Nephron progenitor cell (in vitro differentiated cells): ENCODE results near the gene IFNL3.

ENCODE experiments used
- DNase-seq: peaks from one replicate; pipeline ENCODE4 v3.0.0; 2021
- H3K27ac Mint-ChIP-seq: 2 replicates; pipeline ENCODE4 v1.8.0; 2021; ENCODE audit warnings: mild to moderate bottlenecking, moderate library complexity, mixed read lengths
- H3K27me3 Mint-ChIP-seq: 2 replicates; pipeline ENCODE4 v1.8.0; 2021; ENCODE audit warnings: mild to moderate bottlenecking, low read depth, mixed read lengths; ENCODE audit not compliant: poor library complexity
- H3K36me3 Mint-ChIP-seq: 2 replicates; pipeline ENCODE4 v1.8.0; 2021; ENCODE audit warnings: low read depth, mixed read lengths
- H3K4me1 Mint-ChIP-seq: 2 replicates; pipeline ENCODE4 v1.8.0; 2021; ENCODE audit warnings: mixed read lengths
- H3K4me3 Mint-ChIP-seq: 2 replicates; pipeline ENCODE4 v1.8.0; 2021; ENCODE audit warnings: mild to moderate bottlenecking, moderate library complexity, mixed read lengths
- H3K9me3 Mint-ChIP-seq: 2 replicates; pipeline ENCODE4 v1.8.0; 2021; ENCODE audit warnings: mild to moderate bottlenecking, moderate library complexity, mixed read lengths
- CTCF ChIP-seq: fragments of 200-600 bp; sonication (generic); IDR thresholded peaks from 2 replicates; pipeline ENCODE4 v1.5.0; 2021; ENCODE audit warnings: antibody characterized with exemption

Gene IFNL3

GRCh38 chr19:39212375-39212742, 32.4 kb downstream of the IFNL3 start:
- no peak overlapping the region for H3K4me3 Mint-ChIP-seq
- H3K4me1 Mint-ChIP-seq = no peaks in the 10 kb centered on the region
- peaks cover 14% of the 10 kb centered on the region for H3K9me3 Mint-ChIP-seq
- H3K27ac Mint-ChIP-seq = no peak overlapping the region
- peaks cover 4% of the 10 kb centered on the region for H3K36me3 Mint-ChIP-seq
- TF ChIP-seq CTCF = no peak
- peak; percentile 33 for DNase-seq
- peaks cover 62% of the 10 kb centered on the region for H3K27me3 Mint-ChIP-seq

GRCh38 chr19:39211731-39212374, 33.0 kb downstream of the IFNL3 start:
- H3K4me1 Mint-ChIP-seq = no peaks in the 10 kb centered on the region
- no peaks in the 10 kb centered on the region for H3K36me3 Mint-ChIP-seq
- no peak for DNase-seq
- peaks cover 59% of the 10 kb centered on the region for H3K27me3 Mint-ChIP-seq
- H3K27ac Mint-ChIP-seq = no peak overlapping the region
- H3K4me3 Mint-ChIP-seq = no peak overlapping the region
- TF ChIP-seq CTCF = no peak
- peaks cover 9% of the 10 kb centered on the region for H3K9me3 Mint-ChIP-seq

GRCh38 chr19:39209196-39209595, 35.6 kb downstream of the IFNL3 start:
- H3K36me3 Mint-ChIP-seq = no peaks in the 10 kb centered on the region
- H3K4me1 Mint-ChIP-seq = no peaks in the 10 kb centered on the region
- peaks cover 55% of the 10 kb centered on the region for H3K27me3 Mint-ChIP-seq
- no peak overlapping the region for H3K27ac Mint-ChIP-seq
- TF ChIP-seq CTCF = no peak
- no peak for DNase-seq
- H3K9me3 Mint-ChIP-seq = no peaks in the 10 kb centered on the region
- no peak overlapping the region for H3K4me3 Mint-ChIP-seq

- Mint-ChIP-seq H3K4me1 (no peaks in the 10 kb centered on the region), H3K36me3 (no peaks in the 10 kb centered on the region), H3K4me3 (no peak overlapping the region), H3K9me3 (no peaks in the 10 kb centered on the region), H3K27me3 (peaks cover 51% of the 10 kb centered on the region), H3K27ac (no peak overlapping the region)
- TF ChIP-seq CTCF = no peak
- no peak for DNase-seq
Observed at GRCh38 chr19:39208175-39208795, 36.5 kb downstream of the IFNL3 start.

GRCh38 chr19:39207293-39207836, 37.4 kb downstream of the IFNL3 start:
- H3K4me3 Mint-ChIP-seq = no peak overlapping the region

More at GRCh38 chr19:39207293-39207836, 37.4 kb downstream of the IFNL3 start:
- no peak for TF ChIP-seq CTCF
- H3K27me3 Mint-ChIP-seq = peaks cover 47% of the 10 kb centered on the region
- no peak overlapping the region for H3K27ac Mint-ChIP-seq
- no peak for DNase-seq
- H3K4me1 Mint-ChIP-seq = no peaks in the 10 kb centered on the region
- no peaks in the 10 kb centered on the region for H3K36me3 Mint-ChIP-seq
- H3K9me3 Mint-ChIP-seq = no peaks in the 10 kb centered on the region
